Measurements from ENCODE around the gene RUNX1.

The RUNX1 gene

DNA sequence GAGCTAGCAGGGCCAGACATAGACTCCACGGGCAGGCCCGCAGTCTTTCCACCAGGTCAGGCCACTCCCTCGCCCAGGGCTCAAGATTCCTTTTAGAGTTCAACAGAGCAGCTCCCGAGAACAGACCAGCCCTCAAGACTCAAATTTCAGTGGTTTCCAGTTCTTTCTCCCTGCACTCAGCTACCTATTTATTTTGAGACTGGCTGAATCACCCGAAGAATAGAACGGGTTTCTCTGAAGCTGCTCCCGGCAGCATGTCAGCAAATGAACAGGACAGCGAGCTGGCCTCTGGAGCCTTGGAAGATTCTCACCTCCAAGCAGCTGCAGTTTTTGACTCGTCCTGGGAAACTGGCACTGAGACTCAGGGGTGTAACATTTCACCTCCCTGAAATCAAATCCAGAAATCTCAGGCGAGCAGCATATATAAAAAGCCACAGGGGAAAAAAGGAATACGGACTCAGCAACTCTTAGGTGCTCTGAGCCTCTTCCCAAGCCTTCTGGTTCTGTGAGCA, 202.4 kb downstream of the RUNX1 start:
- DNase-seq (ENCODE audit: low read depth): no peak

DNA sequence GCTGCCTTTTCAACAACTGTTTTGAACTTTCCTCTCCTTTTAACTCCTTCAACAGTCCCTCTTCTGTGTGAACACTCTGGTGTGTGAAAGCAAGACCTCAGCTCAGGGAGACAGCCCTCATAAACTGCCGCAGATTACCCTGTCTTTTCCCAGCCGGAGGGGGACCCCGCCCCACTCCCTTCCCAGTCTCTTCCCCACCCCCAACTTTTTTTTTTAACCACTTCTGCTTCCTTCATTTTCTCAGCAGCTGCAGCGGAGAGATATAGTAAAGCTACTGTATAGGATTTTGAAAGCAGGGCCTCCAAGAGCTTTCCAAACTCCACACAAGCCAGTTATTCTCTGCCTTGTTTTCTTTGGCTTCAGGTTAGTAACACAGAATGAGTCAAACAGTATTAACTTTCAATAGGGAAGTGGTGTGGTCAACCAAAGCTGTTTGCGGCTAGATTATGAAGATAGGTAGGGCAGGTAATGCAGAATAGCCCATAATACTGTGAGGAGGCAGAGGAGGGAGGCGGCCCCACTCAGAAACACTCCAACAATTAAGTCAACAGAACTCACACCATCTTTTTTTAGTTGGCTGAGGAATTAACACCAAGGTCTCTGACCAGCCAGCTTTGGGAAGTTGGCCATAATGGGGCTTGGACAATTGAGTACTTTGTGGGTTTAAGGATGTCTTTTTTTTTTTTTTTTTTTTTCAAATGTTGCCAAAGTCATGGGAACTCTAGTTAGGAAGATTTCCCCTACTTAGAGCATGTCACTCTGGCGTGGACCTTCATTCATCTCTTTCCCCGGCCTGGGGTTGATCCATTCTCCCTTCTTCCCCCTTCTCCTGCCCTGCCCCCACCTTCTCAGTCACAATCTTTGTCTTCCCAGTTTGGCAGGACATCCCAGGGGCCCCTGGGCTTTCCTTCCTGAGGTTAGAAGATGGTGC, 203.3 kb downstream of the RUNX1 start:
- DNase-seq (ENCODE audit: low read depth): no peak

DNA sequence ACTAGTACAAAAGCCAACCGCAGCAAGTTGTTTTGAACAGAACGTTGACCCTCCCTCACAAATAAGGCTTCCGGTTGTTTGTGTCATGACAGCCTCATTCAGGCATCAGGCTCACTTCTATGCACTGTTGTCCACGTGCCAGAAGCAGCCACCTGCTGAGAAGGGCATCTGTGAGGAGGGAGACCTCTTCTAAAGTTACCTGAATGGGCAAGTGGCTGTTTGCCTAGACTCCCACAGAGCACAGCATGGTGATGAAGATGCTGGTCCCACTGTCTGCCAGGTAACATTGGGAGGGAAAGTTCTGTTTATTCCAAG, 204.2 kb downstream of the RUNX1 start:
- no peak for DNase-seq (ENCODE audit: low read depth)

DNA sequence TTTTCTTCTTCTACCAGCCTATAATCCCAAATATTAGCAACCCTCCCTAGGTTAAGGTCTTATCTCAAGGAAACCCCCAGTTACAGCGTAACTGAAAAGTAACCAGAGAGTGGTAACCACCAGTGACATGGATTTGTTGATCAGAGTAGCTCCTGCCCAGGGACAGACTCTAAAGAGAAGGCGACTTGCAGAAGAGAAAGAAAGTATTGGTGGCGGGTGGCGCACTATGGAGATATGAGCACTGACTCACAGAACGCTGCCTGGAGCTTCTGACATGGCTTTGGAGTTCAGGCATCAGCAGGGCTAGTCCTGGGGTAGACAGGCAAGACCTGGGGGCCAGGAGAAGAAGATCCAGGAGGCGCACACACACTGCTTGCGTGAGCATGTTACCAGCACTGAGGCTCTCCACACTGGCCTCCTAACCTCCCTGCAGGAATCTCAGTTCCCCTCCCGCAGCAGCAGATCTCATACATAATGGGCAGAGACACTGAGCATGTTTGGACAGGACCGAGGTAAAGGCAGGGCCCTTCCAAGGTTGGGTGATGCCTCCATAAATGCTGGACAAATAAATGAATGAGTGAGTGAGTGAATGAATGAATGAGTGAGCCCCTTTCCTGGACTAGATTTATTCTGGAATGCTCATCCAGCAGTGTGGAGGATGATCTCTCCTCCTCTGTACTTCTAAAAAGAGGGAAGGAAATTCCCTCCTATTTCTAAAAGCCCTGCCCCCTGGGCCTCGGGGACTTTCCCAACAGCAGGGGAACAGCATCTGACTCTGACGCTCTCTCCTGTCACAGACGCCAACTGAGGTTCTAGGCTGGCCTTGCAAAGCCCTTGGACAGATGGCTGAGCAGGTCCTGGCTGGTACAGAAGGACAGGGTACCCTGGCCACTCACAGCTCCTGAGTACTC, 204.8 kb downstream of the RUNX1 start:
- DNase-seq (ENCODE audit: low read depth): no peak

DNA sequence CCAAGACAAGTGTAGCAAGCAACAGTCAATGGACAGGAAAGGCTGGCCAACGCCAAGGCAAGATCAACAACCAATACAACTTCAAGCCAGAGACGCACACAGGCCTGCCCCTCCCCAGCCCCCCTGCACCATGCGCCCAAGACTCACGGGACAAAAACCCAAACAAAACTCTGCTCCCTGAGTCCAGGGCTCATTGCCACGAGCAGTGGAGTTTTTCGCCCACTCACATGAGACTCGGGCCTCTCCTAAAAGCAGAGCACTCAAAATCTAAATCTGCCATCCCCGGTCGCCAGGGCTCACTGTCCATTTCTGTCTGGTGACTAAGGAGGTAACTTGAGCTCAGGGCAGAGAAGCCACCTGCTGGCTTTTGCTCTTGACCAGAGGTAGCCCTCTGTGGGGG, 205.5 kb downstream of the RUNX1 start:
- DNase-seq (ENCODE audit: low read depth): no peak

DNA sequence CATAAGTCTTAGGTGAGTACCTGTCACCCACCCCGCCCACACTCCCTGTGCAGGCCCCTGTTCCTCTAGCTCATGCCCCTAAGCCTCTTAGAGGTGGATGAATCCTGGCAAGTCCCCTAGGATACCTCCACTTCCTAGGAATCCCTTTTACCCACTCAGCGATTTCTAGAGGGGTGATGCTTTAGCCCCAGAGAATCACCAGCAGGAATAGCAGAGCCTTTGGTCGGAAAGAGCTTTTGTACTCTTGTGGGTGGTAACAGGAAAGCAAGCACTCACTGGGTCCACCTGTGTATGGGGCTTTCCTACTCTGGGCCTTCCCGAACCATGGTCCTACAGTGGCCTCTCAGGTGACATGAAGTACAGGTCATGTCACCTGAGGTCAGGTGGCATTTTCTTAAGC, 207.9 kb downstream of the RUNX1 start:
- no peak for DNase-seq (ENCODE audit: low read depth)

DNA sequence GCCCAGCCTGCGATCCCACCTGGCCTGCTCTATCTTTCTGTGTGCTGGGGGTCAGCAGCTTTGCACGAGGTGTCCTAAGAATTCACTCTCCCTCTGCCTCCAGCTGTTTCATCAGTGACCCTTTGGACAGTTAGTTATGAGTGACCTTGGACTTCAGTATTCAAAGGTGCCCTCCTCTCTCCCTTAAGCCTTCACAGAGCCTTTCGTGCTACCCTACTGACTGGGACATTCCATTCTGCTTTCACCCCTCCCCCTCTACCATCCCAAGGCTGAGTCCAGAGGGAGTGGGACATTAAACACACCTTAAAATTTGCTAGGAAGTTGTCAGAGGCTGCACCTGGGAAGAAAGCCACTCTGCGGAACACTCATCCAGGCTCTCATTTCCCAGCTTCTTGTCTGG, 208.4 kb downstream of the RUNX1 start:
- no peak for DNase-seq (ENCODE audit: low read depth)

DNA sequence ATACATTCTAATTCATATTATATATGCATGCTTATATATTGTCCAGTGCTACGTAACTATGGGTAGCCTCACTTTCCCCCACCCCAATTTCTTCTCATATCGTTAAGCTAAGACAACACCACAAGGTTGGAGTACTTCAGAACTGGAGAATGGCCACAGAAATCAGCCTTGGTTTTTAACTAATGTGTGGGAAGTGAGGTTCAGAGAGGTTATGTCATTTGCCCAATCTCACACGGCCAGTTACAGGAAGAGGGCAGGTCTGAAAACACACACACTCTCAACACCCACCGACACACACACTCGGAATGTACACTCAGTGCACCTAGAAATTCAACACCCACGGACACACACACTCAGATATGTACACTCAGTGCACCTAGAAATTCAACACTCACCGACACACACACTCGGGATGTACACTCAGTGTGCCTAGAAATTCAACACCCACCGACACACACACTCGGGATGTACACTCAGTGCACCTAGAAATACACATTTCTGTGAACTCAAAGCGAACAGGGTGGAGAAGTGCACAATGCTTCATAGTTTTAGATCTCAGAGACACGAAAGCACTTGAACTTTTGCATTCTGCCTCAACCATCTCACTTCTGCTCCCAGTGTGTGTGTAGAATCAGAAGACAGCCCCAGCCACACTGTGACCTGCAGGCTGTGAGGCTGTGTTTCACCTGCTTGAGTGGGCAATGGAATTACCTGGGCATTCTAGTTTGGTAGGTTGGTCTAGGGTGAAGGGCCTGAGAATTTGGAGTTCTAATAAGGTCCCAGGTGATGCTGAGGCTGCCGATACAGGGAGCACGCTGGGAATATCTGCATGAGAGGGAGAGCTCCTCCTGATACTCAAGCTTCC, 209.9 kb downstream of the RUNX1 start:
- no peak for DNase-seq (ENCODE audit: low read depth)

DNA sequence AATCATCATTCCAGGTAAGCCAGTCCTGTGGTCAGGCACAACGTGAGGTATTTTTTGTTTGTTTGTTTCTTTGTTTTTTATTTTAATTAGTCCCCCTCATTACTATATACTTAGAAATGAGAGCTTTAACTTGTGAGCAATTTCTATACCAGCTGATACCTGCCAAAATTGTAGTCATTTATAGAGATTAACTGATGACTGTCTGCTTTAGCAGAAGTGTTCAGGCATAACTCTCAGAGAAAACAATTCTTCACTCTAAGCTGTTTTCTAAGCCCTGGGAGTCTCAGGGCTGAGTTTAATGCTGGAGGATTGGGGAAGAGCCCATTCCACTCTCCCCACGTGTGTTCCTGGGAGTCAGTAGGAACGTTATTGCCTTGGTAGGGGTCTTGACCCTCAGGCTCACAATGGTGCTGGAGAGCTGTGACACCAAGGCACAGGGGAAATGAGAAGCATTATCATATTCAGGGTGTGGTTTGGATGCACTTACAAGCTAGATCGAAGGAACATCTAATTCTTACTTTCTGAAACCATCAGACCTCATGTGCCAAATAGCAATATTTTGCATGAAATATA, 212.1 kb downstream of the RUNX1 start:
- DNase-seq (ENCODE audit: low read depth): no peak

DNA sequence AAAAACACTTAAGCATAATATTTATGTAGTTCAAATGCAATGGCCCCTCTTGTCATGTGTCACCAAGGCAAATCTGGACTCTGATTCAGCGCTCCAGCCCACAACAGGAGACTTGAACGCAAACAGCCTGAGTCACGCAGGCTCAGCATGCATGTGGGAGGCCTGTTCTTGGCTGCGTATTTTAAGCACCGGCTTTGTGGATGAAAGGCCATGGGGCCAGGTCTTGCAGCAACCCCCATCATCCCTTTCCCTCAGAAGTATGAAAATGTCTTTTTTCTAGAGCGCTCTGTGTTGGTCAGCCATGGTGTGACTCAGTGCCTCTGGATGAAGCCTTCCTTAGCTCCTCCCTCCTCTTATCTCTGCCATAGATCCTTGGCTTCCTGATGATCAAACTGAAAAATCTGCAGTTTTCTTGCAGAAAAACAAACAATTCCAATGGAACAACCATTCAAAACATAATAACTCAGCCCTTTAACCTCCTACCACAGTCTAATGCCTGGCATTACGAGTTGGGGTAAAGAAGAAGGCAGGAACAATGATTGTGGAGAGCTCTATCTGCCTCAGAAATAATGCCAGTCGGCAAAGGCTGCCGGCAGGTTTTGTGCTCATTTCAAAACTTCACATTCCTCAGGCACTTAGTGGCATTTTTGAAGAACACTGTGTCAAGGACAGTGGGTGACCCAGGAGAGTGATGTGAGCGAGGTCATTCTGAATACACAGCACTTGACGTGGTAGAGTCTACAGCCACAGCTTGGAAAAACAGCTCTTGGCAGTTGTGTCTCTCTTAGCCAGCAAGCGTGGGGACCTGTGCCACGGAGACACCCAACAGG, 212.8 kb downstream of the RUNX1 start:
- DNase-seq (ENCODE audit: low read depth): no peak

DNA sequence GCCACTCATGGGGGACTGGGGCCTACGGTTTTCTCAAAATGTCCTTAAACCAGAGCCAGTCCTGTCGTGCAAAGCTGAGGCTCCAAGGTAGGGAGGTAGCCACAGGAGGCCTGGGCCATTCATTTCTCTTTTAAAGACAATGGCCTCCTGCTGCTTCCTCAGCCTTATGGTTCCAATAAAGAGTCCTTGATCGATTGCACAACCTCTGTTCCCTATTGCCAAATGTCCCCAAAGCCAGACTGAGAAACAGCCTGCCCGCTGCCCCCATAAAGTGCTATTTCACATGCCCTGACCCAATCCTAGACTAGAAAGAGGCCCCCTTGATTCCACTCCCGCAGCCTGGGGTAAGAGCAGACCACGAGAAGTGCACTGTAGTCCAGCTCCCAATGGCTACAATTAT, 213.6 kb downstream of the RUNX1 start:
- DNase-seq (ENCODE audit: low read depth): no peak

DNA sequence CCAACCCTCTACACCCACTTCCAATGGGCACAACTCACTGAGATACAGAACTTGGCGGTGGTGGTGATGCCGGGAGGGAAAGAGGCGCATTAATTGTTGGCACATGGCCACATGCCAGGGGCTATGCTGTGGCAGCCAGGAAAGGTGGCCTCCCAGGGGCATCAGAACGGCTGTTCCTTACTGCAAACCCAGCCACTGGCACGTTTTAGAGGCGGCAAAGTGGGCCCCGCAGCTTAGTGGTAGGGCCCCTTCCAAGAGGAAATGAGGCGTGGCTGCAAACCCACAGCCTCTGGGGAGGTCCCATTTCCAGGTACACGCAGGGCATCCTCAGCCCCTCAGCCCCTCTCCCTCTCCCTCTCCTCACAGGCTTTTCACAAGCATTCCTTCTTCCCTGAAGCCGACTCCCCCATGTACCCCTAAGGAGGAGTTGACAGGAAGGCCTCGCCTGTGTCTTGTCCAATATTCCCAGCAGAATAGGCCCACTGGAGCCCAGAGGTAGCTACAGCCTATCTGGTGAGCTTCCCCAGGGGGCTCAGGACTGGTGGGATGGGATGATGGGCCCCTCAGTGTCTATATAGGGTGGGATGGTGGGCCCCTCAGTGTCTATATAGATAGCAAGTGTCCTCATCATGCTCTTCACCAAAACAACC, 214.1 kb downstream of the RUNX1 start:
- no peak for DNase-seq (ENCODE audit: low read depth)

DNA sequence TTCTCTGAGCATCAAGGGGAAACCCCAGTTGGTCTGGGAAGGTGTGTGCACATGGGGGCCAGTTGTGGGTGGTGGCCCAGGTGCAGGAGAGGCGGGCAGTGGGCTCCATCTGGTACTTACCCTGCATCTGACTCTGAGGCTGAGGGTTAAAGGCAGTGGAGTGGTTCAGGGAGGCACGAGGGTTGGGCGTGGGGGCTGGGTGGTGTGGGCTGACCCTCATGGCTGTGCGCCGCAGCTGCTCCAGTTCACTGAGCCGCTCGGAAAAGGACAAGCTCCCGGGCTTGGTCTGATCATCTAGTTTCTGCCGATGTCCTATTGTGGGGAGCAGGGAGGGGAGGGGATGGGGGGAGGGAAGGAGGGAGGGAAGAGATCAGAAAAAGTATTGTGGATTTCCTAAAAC, 214.8 kb downstream of the RUNX1 start:
- no peak for DNase-seq (ENCODE audit: low read depth)

DNA sequence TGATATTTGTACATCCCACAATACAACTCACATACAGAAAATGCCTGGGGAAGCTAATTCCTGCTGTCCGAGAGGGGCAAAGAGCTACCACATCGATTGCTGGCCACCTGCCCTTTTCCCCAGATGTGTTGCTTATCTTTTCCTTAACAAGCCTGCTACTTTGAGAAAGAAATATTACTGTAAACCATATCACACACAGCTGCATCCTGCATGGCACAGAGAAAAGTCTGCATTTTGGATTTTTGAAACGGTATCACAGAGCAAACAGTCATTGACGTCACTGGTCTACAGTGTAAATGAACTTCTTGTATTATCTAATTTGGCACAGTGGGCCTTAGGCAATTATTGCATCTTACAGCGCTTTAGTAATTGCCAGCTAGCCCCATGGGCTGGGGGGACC, 215.6 kb downstream of the RUNX1 start:
- no peak for DNase-seq (ENCODE audit: low read depth)

DNA sequence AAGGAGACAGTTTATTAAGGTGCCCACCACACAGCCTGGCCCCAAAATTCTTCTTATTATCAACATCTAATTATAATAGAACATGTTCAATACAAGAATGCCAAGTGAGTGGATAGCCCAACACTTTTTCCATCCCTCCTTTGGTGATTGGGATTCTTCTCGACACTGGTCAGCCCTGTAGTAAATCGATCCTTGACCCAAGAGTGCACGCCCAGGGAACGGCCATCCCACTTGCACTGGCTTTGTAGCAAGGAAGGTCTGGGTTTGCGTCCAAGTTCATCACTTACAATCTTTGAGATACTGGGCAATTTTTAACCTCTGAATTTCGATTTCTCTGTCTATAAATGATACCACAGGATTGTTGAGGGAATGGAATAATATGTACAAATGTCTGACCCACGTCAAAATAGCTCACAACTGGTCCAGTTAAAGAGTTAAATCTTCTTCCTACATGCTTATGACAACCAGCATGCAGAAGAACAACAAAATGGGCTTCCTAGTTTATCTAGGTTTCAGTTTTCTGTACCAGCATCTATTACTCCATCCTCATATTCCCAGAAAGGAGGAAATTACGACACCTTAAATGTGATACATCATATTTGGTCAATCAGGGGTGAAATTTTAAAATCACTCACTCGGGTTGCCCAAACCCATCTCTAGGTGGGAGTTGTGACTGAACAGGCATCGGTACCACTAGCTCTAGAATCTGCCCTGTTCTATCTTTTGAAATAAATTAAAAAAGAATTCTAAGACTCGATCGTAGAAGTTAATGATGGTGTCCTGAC, 218.5 kb downstream of the RUNX1 start:
- DNase-seq (ENCODE audit: low read depth): no peak

DNA sequence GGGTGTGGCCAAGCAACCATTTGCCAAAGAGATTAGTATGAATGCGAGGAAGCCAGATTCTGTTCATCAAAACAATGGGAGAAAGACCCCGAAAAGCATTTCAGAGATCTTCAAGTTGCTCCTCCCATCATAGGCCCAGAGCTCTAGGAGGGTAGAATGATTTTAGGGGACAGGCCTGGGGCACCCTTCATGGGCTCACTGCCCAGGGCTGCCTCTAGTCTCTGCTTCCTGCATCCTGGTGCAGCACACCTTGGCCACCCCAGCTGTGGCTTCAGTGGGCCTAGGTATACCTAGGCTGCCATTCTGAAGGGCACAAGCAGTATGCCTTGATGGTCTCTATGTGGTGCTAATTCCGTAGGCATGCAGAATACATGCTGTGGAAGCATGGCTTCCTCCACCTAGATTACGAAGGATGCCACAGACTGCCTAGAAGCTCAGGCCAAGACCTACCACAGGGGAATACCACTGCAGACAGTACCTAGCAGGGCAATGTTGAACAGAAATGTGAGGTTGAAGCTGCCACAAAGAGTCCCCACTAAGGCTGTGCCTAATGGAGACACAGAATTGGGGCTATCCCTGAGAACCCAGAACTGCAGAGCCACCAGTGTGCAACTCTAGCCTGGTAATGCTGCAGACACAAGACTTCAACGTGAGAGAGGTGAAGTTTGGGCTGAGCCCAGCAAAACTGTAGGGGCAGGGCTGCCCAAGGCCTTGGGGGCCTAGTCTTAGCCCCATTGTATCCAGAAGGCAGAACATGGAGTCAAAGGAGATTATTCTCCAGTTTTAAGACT, 221.5 kb downstream of the RUNX1 start:
- no peak for DNase-seq (ENCODE audit: low read depth)

DNA sequence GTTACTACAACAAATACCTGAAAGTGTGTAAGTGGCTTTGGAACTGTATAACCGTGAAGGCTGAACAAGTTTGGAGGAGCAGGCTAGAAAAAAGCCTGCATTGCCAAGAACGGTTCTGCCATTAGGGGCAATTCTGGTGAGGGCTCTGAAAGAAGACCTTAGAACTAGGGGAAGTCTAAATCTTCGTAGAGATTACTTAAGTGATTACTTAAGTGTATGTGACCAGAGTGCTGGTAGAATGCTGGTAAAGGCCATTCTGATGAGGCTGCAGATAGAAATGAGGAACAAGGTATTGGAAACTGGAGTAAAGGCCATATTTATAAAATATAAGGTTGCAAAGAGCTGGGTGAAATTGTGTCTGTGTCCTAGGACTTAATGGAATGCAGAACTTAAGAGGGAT, 222.3 kb downstream of the RUNX1 start:
- no peak for DNase-seq (ENCODE audit: low read depth)

DNA sequence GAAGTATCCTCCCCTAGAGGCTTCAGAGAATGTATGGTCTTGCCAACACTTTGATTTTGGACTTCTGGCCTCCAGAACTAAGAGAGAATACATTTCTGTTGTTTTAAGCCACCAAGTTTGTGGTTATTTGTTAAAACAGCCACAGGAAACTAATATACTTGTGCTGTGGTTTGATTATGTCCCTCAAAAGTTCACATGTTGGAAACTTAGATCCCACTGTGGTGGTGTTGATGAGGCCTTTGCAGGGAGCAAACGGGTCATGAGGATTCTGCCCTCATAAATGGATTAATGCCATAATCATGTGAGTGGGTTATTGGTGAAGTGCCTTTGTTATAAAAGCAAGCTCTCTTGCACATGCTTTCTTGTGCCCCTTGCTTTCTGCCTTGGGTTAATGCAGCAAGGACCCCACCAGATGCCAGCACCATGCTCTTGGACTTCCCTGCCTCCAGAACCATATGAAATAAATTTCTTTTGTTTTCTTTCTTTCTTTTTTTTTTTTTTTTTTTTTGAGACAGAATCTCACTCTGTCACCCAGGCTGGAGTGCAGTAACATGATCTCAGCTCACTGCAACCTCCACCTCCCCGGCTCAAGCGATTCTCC, 223.1 kb downstream of the RUNX1 start:
- DNase-seq (ENCODE audit: low read depth): no peak

Data from activated T-cell treated with anti-CD3 and anti-CD28 coated beads for 1 hour (primary cell).